Neural progenitor cell (in vitro differentiated cells): ENCODE data around the gene SLC35F2.

Source experiments
- EZH2 ChIP-seq: fragments of 200-600 bp; sonication (generic); IDR thresholded peaks from 2 replicates; pipeline ENCODE4 v1.6.1; 2017; ENCODE audit warnings: antibody characterized with exemption, mild to moderate bottlenecking, moderate library complexity
- EZH2phosphoT487 ChIP-seq: fragments of 200-600 bp; sonication (generic); IDR thresholded peaks from 2 replicates; pipeline ENCODE4 v1.6.1; 2017; ENCODE audit warnings: antibody characterized with exemption
- TF ChIP-seq, protein P1 (sequence below): fragments of 200-600 bp; sonication (generic); IDR thresholded peaks from 2 replicates; pipeline ENCODE4 v1.5.1; 2017; ENCODE audit warnings: antibody characterized with exemption, mild to moderate bottlenecking

DNA sequence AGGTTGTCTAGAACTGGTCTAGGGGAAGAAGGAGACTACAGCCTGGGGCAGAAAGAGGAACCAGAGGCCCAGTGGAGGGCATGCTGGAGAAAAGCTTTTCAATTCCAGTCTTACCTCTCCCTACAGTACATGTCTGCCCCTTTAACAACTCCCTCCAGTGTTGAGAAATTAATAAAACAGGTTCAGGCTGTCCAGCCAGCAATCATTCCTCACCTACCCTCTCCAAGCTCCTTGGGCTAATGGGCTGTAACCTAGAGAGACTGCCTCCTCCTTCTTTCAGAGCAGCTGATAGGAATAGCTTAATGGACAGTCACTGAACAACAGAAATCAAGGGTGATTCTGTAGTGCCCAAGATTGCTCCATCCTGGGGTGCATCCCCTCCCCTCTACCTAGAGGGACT, 8.8 kb downstream of the SLC35F2 start:
- TF ChIP-seq, protein P1, sequence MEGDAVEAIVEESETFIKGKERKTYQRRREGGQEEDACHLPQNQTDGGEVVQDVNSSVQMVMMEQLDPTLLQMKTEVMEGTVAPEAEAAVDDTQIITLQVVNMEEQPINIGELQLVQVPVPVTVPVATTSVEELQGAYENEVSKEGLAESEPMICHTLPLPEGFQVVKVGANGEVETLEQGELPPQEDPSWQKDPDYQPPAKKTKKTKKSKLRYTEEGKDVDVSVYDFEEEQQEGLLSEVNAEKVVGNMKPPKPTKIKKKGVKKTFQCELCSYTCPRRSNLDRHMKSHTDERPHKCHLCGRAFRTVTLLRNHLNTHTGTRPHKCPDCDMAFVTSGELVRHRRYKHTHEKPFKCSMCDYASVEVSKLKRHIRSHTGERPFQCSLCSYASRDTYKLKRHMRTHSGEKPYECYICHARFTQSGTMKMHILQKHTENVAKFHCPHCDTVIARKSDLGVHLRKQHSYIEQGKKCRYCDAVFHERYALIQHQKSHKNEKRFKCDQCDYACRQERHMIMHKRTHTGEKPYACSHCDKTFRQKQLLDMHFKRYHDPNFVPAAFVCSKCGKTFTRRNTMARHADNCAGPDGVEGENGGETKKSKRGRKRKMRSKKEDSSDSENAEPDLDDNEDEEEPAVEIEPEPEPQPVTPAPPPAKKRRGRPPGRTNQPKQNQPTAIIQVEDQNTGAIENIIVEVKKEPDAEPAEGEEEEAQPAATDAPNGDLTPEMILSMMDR, result no peak
- TF ChIP-seq EZH2 (no peak), EZH2phosphoT487 (no peak)
